NCI-H1930 (cell line): ENCODE measurements around the gene SLCO2A1.

Experiments used
- DNase-seq, 2 experiments: peaks; one replicate each; lab custom pipeline; 2025; lab: John Stamatoyannopoulos, UW

The SLCO2A1 gene

DNA sequence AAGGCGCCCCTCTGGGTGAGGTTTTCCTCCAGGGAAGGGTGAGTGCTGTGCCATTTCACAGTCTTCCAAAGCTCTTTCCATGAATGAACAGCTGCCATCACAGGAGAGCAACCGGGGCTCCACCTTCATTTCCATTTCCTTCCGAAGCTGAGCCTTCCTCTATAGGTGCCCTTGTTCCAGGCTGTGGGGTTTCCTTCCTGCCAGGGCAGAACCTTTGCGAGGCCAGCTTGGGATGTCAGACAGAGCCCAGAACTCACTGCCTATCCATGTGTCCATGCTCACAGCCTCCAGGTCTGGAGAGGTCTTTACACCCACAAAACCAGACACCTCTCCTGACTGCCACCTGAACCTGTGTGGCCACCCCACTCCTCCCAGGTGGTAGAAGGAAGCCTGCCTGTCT is 49.2 kb downstream of the SLCO2A1 start:
- no peak for DNase-seq

DNA sequence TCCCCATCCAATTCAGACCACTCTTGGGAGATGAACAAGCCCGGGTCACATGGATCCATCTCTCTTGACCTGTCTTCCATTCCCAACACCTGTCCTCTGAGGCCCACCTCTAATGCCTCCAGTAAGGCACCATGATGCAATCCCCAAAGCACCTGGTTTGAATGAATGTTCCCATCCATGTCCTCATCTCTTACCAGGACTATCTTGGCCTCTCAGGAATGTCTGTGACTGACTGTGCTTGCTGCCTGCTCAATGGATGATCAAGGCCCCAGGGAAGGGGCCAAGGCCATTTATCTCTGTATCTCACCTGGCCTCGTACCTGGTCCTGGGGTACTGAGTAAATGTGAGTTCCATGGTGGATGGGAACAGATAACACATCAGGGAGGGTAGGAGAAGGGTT is 49.7 kb downstream of the SLCO2A1 start:
- no peak for DNase-seq

- DNase-seq: no peak
Observed at GRCh38 chr3:133979553-133979952, 50.2 kb downstream of the SLCO2A1 start.

DNA sequence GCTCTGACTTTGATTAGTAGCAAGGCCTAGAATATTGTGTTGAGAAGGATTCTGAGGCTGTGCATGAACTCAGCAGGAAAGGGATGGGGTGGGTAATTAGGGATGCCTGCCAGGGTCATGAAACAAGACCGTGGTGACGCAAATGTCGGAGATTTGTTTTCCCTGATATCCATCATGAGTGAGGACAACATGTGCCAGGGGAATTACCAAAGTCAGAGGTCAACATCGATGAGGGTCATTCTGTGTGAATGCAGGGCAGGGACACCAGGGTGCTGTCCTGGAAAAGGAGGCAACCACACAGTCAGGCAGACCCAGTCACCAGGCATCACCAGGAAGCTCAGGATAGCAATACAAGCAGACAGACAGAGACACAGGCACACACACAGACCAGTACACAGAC is 52.2 kb downstream of the SLCO2A1 start:
- DNase-seq: no peak

GRCh38 chr3:133973249-133973980 is 56.3 kb downstream of the SLCO2A1 start:
- no peak for DNase-seq

DNA sequence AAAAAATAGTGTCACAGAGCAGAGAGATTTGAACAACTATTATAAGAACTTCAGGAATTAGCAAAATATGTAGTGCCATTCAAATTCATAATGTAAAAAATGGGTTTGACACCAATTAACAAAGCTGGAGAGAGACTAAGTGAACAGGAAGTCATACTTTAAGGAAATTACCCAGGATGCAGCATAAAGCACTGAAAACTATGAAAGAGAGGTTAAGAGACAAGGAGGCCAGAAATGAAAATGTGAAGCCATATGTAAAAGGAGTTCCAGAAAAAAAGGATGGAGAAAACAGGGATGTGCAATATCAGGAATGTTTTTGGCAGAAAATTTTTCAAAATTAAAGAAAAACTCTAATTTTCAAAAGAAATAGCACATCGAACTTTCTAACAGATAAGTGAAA is 57.6 kb downstream of the SLCO2A1 start:
- no peak for DNase-seq

- no peak for DNase-seq
Observed at GRCh38 chr3:133970916-133971315, 58.8 kb downstream of the SLCO2A1 start.

DNA sequence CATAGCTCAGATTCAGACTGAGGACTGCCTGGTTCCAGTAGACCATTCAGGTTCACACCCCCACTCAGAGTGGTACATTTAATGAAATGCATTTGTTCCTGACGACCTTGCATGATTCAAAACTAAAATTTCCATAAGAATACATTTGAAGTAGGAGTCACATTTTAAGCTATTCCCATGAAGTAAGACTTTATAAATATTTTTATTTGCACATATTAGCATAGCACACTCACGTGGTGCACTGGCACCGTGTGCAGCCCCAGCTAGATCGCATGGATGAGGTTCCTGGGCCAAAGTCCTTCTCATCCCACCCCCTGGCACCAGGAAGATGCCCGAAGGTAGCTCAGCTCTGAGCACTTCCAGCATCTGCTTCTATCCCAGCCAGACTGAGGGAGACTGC is 59.4 kb downstream of the SLCO2A1 start:
- DNase-seq: no peak

GRCh38 chr3:133967992-133968892 is 61.5 kb downstream of the SLCO2A1 start:
- no peak for DNase-seq

- DNase-seq: no peak
Observed at GRCh38 chr3:133966954-133967353, 62.8 kb downstream of the SLCO2A1 start.

DNA sequence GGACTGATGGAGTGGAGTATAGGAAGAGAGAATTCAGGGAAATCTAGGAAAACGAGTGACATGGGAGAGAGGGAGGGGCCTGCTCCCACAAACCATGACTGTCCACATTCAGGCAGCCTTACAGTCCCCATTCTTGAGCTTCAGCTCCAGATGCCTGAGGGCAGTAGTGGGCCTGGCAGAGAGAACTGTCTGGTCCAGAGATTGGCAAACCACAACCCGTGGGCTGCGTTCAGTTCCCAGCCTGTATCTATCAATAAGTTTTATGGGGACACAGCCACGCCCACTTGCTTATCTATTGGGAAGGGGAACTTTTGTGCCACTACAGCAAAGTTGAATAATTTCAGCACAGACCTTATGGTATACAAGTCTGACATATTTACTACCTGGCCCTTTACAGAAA is 63.8 kb downstream of the SLCO2A1 start:
- DNase-seq: no peak

- no peak for DNase-seq
Observed at GRCh38 chr3:133965013-133965570, 64.6 kb downstream of the SLCO2A1 start.

- no peak for DNase-seq
Observed at GRCh38 chr3:133964547-133964946, 65.2 kb downstream of the SLCO2A1 start.

DNA sequence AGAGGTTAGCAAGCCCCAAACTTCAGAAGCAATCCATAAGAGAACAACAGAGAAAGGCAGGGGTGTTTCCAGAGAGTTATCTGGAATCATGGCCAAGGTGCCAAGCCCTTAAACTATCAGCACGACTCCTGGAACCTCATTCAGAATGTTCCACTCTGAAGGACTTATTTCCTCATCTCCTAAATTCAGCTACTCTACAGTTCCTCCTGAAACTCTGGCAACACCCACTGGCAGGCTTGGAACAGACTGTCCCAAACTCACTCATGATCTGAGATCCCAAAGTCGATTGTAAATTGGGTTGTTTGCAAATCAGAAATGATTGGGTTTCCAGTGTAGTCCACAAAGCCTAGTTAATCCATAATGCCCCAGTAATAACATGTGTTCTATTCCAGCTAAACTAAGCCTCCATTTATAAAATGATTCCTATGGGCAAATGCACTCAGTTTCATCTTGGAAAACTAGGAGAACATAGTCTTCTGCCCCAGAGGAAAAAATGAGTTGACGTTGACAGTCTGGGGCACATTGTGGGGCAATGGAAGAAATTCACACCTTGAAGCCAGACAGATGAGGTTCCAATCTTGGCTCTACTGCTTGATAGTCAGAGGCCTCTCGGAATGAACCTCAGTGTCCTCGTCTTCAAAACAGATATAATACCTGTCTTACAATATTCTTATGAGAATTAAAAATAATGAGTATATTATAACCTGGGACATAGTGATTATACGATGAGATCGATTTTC is 65.9 kb downstream of the SLCO2A1 start:
- no peak for DNase-seq

GRCh38 chr3:133962849-133963248 is 66.9 kb downstream of the SLCO2A1 start:
- no peak for DNase-seq

- DNase-seq: no peak
Observed at GRCh38 chr3:133958071-133958805, 71.5 kb downstream of the SLCO2A1 start.

DNA sequence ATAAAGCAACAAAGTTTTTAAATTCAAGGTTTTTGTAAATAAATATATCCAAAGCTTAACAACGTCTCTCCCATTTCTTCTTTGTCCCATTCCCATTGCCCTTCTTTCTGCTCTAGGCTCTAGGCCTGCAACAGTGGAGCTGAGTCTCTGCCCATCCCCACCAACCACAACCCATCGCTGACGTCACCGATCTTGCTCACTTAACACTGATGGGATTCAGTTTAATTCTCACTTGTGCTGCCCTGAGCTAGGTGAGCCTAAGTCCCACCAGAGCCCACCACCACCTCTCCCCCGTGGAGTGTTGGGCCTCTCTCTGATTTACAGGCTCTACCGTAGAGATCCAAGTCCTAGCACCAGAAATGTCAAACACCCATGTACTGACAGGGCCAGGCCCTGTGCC is 72.7 kb downstream of the SLCO2A1 start:
- DNase-seq: no peak

DNA sequence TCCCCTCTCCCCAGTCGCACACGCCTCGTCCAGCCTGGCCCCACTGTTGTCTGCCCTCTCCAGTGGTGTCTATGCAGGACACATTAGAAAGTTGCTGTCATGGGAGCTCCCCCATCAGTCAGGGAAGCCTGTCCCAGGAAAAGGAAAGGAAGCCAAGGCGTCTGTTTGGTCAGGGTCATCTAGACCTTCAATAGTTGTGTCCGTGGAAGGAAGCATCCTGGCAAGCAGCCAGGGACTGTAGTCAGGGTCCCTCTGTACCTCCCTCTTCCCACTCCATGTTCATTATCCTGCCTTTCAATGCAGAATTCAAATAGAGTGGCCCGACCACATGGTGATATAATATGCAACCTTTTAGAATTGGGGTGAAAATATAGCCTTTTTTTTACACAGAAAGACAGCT is 73.4 kb downstream of the SLCO2A1 start:
- DNase-seq: no peak

DNA sequence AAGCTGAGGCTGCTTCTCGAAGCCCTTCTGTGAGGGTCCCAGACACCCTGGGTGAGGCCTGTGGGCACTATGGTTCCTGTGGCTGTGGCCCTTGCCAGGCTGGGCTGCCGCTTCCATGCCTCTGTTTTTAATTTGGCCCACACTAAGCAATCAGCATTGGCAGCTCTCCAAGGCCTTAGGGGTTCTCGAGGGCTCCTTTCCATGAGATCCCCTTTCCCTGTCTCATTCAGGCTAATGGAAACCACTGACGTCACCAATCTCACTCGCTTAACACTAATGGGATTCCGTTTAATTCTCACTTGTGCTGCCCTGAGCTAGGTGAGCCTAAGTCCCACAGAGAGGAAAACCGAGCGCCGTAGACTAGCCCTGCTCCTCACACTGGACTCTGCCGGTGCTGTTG is 73.8 kb downstream of the SLCO2A1 start:
- DNase-seq: no peak

- no peak for DNase-seq
Observed at GRCh38 chr3:133954717-133955360, 74.9 kb downstream of the SLCO2A1 start.

DNA sequence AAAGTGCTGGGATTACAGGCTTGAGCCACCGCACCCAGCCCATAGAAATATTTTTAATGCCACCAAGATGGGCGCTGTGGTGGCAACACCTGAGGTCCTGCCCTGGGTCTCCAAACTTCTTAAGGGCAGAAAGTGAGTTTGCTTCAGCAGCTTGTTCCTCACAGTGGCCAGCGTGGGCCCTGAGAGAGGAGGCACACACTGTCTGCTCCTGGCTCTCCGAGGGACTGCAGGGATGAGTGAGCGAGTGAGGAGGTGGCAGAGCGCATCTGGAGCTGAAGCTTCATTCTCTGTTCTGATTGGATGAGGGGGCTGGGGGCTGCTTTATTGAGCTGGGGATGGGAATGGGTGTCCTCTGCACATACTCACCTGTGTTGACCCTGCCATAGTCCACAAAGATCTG is 76.4 kb downstream of the SLCO2A1 start:
- DNase-seq: no peak
